ENCODE results near the gene OLFML2A.
"Not testable (repeated sequence)": the region's sequence is repeated elsewhere in the genome, so short reads cannot be mapped to it uniquely, and the experiment has no call there.

Gene OLFML2A

DNA sequence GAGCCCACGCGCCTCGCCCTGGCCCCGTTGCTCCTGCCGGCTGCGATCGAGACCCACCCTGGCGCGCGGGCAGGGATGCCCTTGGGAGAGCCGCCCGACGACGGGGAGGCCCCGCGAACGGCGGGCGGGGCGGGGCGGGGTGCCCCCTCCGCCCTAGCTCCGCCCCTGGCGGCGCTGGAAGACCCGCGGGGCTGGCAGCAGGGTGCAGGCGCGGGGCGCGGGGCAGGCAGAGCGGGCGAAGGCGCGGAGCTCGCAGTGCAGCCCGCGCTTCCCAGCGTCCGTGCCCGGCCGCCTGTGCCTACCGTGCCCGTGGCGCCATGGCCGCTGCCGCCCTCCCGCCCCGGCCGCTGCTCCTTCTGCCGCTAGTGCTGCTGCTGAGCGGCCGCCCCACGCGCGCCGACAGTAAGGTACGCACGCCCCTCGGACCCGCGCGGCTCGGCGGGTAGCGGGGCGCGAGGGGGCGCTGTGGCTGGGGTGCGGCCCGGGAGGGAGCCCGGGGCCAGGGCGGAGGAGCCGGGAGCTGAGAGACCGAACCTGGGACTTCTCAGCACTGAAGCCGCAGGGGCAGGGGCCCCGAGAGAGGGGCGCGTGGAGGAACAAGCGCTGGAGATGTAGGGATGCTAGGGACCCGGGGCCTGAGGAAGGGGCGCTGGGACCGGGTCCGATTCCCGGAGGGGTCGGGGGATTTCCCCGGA is at the start of gene OLFML2A:
OLFML2A (plus strand) TSS at position 180 of the 695 bp plus-strand sequence; CDS start at position 318, 138 bp downstream.
- H3K9me3 Mint-ChIP-seq = no peaks in the 10 kb centered on the region
- peak; percentile 61 for ATAC-seq
- H3K4me3 Mint-ChIP-seq = peak within 1 kb of the TSS; percentile 78
- H3K27ac Mint-ChIP-seq = peak within 1 kb of the TSS; percentile 25
- no peaks in the 10 kb centered on the region for H3K36me3 Mint-ChIP-seq
- H3K27me3 Mint-ChIP-seq = peaks cover 38% of the 10 kb centered on the region
- peaks cover 25% of the 10 kb centered on the region for H3K4me1 Mint-ChIP-seq

DNA sequence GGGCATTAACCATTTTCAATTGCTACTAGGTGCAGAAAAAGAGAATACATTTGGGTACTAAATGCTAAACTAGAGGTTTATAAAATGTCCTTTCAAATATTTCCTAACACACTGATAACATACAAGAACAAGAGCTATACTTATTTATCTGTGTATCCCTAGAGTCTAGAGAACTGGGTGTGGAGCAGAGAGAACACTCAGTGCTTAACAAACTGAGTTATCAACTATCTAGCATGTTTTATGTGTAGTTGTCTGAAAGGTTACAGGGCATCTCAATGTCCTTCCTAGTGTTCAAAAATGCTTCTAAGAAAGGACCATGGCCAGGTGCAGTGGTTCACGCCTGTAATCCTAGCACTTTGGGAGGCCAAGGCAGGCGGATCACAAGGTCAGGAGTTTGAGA is 46.2 kb upstream of the OLFML2A start:
- Mint-ChIP-seq H3K36me3 (no peaks in the 10 kb centered on the region), H3K4me1 (no peaks in the 10 kb centered on the region), H3K27me3 (no peaks in the 10 kb centered on the region), H3K4me3 (no peak overlapping the region), H3K27ac (no peak overlapping the region), H3K9me3 (no peaks in the 10 kb centered on the region)
- ATAC-seq = no peak

DNA sequence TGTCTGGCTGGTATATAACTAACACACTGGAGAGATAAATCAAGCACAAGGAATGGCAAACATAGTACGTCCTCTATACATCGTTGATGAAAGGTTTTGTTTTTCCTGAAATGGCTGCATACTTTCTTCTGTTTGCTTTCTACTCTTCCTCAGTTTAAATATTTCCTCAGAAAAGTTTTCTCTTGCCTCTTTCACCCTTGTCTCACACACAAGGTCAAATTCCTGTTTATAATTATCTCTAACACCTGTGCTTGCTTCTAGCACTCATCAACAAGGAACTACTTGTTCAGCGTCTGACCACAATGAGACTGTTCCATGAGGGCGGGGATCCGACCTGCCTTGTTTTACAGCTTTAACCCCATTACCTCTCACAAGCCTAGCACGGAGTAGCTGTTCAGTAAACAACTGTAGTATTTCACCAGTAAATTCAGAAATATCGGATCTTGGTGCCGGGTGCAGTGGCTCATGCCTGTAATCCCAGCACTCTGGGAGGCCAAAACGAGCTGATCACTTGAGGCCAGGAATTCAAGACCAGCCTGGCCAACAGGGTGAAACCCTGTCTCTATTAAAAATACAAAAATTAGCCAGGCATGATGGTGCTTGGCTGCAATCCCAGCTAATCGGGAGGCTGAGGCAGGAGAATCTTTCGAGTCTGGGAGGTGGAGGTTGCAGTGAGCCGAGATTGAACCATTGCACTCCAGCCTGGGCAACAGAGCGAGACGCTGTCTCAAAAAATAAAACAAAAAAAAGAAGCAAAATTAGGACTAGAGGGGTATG is 42.8 kb upstream of the OLFML2A start:
- no peaks in the 10 kb centered on the region for H3K27me3 Mint-ChIP-seq
- no peak overlapping the region for H3K4me3 Mint-ChIP-seq
- H3K36me3 Mint-ChIP-seq = no peaks in the 10 kb centered on the region

DNA sequence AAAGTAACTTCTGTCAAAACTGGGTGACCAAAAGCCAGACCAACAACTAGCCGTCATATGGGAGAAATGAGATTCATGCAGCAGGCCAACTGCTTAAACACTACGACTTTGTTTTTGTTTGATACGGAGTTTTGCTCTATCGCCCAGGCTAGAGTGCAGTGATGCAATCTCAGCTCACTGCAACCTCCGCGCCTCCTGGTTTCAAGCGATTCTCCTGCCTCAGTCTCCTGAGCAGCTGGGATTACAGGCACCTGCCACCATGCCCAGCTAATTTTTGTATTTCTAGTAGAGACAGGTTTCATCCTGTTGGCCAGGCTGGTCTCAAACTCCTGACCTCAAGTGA is 42.2 kb upstream of the OLFML2A start:
- not testable (repeated sequence) for H3K27me3 Mint-ChIP-seq, H3K27ac Mint-ChIP-seq, ATAC-seq, H3K4me3 Mint-ChIP-seq, H3K9me3 Mint-ChIP-seq, H3K4me1 Mint-ChIP-seq, H3K36me3 Mint-ChIP-seq

More for the DNA sequence above, 42.8 kb upstream of the OLFML2A start:
- Mint-ChIP-seq H3K9me3 (no peaks in the 10 kb centered on the region), H3K27ac (no peak overlapping the region), H3K4me1 (no peaks in the 10 kb centered on the region)
- no peak for ATAC-seq

DNA sequence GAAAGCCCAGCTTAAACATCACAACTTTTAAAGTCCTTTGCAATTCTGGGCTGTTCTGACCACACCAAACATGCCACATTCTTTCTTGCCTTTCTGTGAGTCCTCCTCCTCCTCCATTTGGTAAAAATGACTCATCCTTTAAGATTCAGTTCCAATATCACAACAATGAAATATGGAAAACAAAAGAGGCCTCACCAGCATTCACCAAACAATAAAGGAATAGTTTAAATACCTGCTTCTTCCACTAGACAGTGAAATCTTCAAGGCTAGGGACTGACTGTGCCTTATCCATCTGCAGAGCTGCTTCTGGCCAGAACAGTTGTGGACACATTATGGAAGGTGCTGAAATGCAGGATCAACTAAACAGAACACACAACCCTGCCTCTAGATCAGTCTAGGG is 41.8 kb upstream of the OLFML2A start:
- Mint-ChIP-seq H3K36me3 (no peaks in the 10 kb centered on the region), H3K4me1 (no peaks in the 10 kb centered on the region), H3K27ac (no peak overlapping the region), H3K9me3 (no peaks in the 10 kb centered on the region), H3K4me3 (no peak overlapping the region), H3K27me3 (no peaks in the 10 kb centered on the region)
- no peak for ATAC-seq

DNA sequence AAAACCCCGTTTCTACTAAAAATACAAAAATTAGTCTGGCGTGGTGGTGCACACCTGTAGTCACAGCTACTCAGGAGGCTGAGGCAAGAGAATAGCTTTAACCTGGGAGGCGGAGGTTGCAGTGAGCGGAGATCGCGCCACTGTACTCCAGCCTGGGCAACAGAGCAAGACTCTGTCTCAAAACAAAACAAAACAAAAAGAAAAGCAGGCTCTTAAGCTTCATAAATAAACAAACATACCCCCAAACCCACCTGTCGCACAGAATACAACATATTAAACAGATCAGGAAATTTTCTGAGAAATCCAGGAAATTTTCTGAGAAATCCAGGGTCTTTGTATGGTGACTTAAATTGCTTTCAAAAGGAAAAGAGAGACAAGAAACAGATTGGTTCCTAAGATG is 38.9 kb upstream of the OLFML2A start:
- not testable (repeated sequence) for H3K4me3 Mint-ChIP-seq, H3K36me3 Mint-ChIP-seq, H3K4me1 Mint-ChIP-seq, H3K9me3 Mint-ChIP-seq, H3K27ac Mint-ChIP-seq, H3K27me3 Mint-ChIP-seq, ATAC-seq

DNA sequence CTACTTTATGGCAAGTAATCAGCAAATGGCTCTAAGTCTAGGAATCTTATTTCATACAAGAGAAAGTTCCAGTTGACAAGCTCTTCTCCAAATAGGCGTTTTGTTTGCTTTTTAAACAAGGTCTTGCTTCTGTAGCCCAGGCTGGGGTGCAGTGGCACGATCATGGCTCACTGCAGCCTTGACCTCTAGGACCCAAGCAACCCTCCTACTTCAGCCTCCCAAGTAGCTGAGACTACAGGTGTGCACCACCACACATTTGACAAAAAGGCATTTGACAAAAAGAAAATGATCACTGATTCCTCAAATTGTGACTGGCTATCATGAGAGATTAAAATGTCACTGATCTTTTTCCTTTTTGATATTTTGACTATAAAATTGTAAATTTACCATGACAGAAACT is 37.6 kb upstream of the OLFML2A start:
- no peaks in the 10 kb centered on the region for H3K4me1 Mint-ChIP-seq
- ATAC-seq = no peak
- H3K36me3 Mint-ChIP-seq = no peaks in the 10 kb centered on the region
- no peak overlapping the region for H3K27ac Mint-ChIP-seq
- no peaks in the 10 kb centered on the region for H3K27me3 Mint-ChIP-seq
- no peaks in the 10 kb centered on the region for H3K9me3 Mint-ChIP-seq
- no peak overlapping the region for H3K4me3 Mint-ChIP-seq

DNA sequence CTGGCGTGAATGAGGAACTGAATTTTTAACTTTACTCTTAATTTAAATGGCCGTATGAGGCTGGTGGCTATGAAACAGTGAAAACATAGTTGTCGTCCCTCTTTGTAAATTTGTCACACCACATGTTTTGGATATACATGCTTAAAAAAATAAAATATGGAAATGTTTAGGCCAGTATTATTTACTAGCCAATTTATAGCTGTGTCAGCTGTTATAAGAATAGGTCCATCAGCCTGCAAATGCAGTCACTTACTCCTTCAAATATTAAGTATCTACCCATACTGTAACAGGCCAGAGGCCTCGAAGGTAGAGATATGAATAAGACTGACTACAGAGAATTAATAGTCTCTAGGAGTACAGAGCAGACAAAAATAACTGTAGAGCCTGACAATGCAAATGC is 35.8 kb upstream of the OLFML2A start:
- H3K4me3 Mint-ChIP-seq = no peak overlapping the region

DNA sequence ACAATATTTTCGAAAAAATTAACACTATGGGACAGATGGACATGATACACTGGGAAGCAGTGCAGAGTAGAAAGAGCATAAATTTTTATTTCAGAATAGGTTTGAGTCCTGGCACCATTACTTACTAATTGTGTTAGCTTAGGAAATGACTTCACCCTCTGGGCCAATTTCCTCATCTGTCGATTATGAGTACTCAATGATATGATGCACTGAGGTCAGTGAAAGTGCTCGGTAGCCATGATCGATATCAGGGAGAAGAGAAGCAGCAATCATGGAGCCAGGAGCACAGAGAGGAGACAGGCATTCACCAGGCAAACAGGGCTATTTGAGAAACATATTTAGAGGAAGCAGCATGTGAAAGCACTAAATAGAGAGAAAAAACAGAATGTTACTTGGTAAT is 35.3 kb upstream of the OLFML2A start:
- no peaks in the 10 kb centered on the region for H3K27me3 Mint-ChIP-seq
- H3K36me3 Mint-ChIP-seq = no peaks in the 10 kb centered on the region
- no peak overlapping the region for H3K27ac Mint-ChIP-seq
- no peaks in the 10 kb centered on the region for H3K4me1 Mint-ChIP-seq
- H3K4me3 Mint-ChIP-seq = no peak overlapping the region
- H3K9me3 Mint-ChIP-seq = no peaks in the 10 kb centered on the region
- ATAC-seq = no peak

More for the DNA sequence above, 35.8 kb upstream of the OLFML2A start:
- H3K27me3 Mint-ChIP-seq = no peaks in the 10 kb centered on the region
- no peaks in the 10 kb centered on the region for H3K9me3 Mint-ChIP-seq
- no peak for ATAC-seq
- H3K36me3 Mint-ChIP-seq = no peaks in the 10 kb centered on the region
- no peaks in the 10 kb centered on the region for H3K4me1 Mint-ChIP-seq
- no peak overlapping the region for H3K27ac Mint-ChIP-seq

DNA sequence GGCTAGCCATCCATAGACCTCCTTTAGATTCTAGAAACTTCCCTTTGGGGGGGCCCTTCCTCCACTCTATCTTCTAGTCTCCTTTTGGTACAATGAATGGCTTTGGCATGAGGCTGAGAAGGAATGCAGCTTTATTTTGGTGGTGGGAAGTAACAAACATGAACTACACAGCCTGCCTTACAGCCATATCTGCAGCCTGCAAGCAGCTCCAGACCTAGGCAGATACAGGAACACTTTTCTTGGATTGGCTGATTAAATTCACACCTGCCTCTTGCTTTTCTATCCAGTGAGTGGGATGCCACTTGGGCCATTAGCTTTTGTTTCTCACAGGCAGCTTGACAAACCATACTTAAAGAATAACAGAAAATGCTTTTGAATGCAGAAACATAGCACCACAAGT is 34.0 kb upstream of the OLFML2A start:
- H3K27ac Mint-ChIP-seq = no peak overlapping the region

DNA sequence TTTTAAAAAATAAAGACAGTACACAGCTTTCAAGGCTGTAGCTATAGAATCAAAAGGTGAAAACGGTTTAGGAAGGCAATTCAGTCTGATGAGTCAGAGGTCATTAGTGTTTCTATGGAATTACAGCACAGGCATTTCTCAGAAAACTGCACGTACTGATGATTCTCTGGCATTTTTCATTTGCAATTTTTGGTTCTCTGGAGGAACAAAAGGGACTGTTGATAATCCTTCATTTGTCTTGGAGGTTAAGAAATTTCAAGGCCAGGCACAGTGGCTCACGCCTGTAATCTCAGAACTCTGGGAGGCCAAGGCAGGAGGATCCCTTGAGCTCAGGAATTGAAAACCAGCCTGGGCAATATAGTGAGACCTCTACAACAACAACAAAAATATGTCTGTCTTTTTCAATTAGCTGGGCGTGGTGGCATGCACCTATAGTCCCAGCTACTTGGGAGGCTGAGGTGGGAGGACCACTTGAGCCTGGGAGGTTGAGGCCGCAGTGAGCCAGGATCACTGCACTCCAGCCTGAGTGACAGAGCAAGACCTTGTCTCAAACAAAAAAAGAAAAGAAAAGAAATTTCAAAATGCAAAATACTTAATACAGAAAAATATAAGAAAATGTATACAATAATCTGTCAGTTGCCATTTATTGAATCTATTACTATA is 33.1 kb upstream of the OLFML2A start:
- H3K27me3 Mint-ChIP-seq = no peaks in the 10 kb centered on the region
- H3K4me3 Mint-ChIP-seq = no peak overlapping the region
- H3K4me1 Mint-ChIP-seq = no peaks in the 10 kb centered on the region
- H3K36me3 Mint-ChIP-seq = no peaks in the 10 kb centered on the region
- no peaks in the 10 kb centered on the region for H3K9me3 Mint-ChIP-seq
- no peak for ATAC-seq
- H3K27ac Mint-ChIP-seq = no peak overlapping the region

More for the DNA sequence above, 34.0 kb upstream of the OLFML2A start:
- Mint-ChIP-seq H3K4me1 (no peaks in the 10 kb centered on the region), H3K9me3 (no peaks in the 10 kb centered on the region), H3K27me3 (no peaks in the 10 kb centered on the region), H3K4me3 (no peak overlapping the region), H3K36me3 (no peaks in the 10 kb centered on the region)
- ATAC-seq = no peak

DNA sequence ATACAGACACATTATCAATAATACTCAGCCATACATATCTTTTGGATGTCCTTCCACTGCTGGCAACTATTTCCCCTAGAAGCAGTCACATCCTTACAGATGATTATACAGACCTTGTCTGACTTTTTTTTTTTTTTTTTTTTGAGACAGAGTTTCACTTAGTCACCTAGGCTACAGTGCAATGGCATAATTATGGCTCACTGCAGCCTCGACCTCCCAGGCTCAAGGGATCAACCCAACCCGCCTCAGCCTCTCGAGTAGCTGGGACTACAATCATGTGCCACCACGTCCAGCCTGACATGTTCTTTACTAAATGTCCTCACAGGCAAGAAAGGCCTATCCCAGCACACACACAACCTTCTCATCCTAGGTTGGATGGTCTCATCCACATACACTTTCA is 29.9 kb upstream of the OLFML2A start:
- Mint-ChIP-seq H3K9me3 (no peaks in the 10 kb centered on the region), H3K27ac (no peak overlapping the region), H3K36me3 (no peaks in the 10 kb centered on the region), H3K4me3 (no peak overlapping the region), H3K4me1 (no peaks in the 10 kb centered on the region), H3K27me3 (peaks cover 10% of the 10 kb centered on the region)
- ATAC-seq = no peak

DNA sequence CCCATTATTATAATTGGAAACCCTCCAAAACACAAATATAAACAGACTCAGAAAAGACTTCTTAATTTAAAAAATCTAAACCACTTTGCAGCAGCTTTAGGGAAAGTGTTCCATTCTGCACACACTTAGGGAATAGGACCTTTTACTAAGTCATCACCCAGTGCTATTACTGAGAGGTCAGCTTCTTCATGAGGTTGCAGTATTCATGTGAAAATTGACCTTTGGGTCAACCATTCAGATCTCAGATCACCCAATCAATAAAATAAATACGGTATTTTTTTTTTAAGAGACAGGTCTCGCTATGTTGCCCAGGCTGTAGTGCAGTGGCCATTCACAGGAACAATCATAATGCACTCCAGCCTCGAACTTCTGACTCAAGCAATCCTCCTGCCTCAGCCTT is 27.6 kb upstream of the OLFML2A start:
- no peak for ATAC-seq
- Mint-ChIP-seq H3K4me3 (no peak overlapping the region), H3K27ac (no peak overlapping the region), H3K27me3 (peaks cover 14% of the 10 kb centered on the region), H3K9me3 (no peaks in the 10 kb centered on the region), H3K4me1 (no peaks in the 10 kb centered on the region), H3K36me3 (no peaks in the 10 kb centered on the region)

DNA sequence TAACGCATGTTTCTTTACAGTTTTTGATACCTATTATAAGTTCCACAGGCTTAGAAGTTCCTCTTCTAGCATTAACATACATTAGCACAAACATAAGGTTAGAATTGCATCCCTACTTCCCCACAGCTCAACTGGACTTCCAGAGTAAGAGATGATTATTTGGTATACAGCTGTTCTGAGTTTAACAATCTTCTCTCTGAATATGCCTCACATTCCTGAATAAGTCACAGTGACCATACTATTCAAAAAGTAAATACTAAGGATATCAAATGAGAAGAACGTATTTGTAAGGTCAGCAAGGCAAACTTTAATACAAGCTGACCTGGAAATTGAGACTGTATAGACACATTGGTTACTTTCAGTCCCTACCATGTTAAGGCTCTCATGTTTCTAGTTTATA is 27.2 kb upstream of the OLFML2A start:
- no peaks in the 10 kb centered on the region for H3K9me3 Mint-ChIP-seq
- H3K36me3 Mint-ChIP-seq = no peaks in the 10 kb centered on the region
- peaks cover 19% of the 10 kb centered on the region for H3K27me3 Mint-ChIP-seq
- H3K27ac Mint-ChIP-seq = no peak overlapping the region
- no peak for ATAC-seq
- H3K4me1 Mint-ChIP-seq = no peaks in the 10 kb centered on the region
- H3K4me3 Mint-ChIP-seq = no peak overlapping the region

DNA sequence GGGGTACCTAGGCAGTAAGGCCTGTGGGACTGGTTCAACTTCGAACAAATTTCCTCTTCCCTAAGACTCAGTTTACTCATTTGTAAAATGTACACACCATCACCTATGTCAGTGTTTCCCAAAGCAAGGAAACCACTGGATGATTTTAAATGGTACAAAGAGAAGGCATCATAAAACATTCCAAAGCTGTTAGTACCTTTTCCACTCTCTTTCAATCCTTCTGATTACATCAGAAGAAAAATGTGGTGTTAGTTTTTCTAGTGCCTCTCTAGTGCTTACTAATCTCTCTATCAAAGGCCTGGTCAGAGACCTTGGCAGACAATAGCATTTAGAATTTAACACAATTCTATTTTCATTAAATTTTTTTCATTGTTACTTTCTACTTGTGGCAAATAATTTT is 24.0 kb upstream of the OLFML2A start:
- Mint-ChIP-seq H3K9me3 (no peaks in the 10 kb centered on the region), H3K27me3 (peaks cover 25% of the 10 kb centered on the region), H3K4me1 (peaks cover 2% of the 10 kb centered on the region), H3K36me3 (no peaks in the 10 kb centered on the region), H3K4me3 (no peak overlapping the region), H3K27ac (peak overlapping the region; percentile 50)
- no peak for ATAC-seq

DNA sequence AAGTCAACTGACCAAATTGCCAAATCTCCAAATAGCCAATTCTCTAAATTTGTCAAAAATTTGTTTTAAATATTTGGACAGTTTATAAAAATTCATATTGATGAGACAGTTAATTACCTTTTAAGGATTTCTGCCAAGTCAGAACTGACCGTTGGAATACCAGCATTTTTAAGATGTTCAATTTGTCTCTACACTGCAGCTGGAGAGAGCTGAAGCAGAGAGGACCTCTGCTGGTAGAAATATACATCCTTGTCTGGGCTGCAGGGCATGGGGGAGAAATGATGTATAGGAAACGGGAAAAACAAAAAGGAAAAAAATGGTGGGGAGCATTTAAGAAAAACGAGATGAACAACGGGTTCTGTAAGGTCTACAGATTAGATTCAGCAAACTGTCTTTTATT is 22.6 kb upstream of the OLFML2A start:
- H3K4me3 Mint-ChIP-seq = no peak overlapping the region
- no peak for ATAC-seq
- H3K27ac Mint-ChIP-seq = no peak overlapping the region
- no peaks in the 10 kb centered on the region for H3K36me3 Mint-ChIP-seq
- H3K4me1 Mint-ChIP-seq = peaks cover 7% of the 10 kb centered on the region
- peaks cover 25% of the 10 kb centered on the region for H3K27me3 Mint-ChIP-seq
- no peaks in the 10 kb centered on the region for H3K9me3 Mint-ChIP-seq
